Chondrocyte (in vitro differentiated cells): ENCODE data around the gene PRTFDC1. TPM values are rescaled to one million over a fixed set of nuclear protein-coding genes. Genes with fewer than 3 reads are reported as not detected.

Source experiments
- DNase-seq: peaks from one replicate; pipeline ENCODE4 v3.0.0; 2021; ENCODE audit warnings: mixed read lengths, low spot score
- H3K27ac Mint-ChIP-seq: one replicate; pipeline ENCODE4 v1.8.0; 2021; ENCODE audit warnings: mild to moderate bottlenecking, moderate library complexity, mixed read lengths; ENCODE audit not compliant: unreplicated experiment
- H3K27me3 Mint-ChIP-seq: 2 replicates; pipeline ENCODE4 v1.8.0; 2021; ENCODE audit warnings: low read depth, mixed read lengths
- H3K36me3 Mint-ChIP-seq: 2 replicates; pipeline ENCODE4 v1.8.0; 2021; ENCODE audit warnings: low read depth, mixed read lengths
- H3K4me1 Mint-ChIP-seq: 2 replicates; pipeline ENCODE4 v1.8.0; 2021; ENCODE audit warnings: low read depth, mild to moderate bottlenecking, mixed read lengths
- H3K4me3 Mint-ChIP-seq: one replicate; pipeline ENCODE4 v1.8.0; 2021; ENCODE audit warnings: mild to moderate bottlenecking, moderate library complexity, mixed read lengths; ENCODE audit not compliant: unreplicated experiment
- H3K9me3 Mint-ChIP-seq: 2 replicates; pipeline ENCODE4 v1.8.0; 2021; ENCODE audit warnings: low read depth, mixed read lengths
- total RNA-seq: library from RNA; stranded (reverse); gene quantifications from 3 replicates; pipeline ENCODE4 v1.2.1, GENCODE V29; 2021
- TF ChIP-seq, protein P1 (sequence below): fragments of 200-600 bp; sonication (generic); IDR thresholded peaks from 2 replicates; pipeline ENCODE4 v1.5.0; 2021; ENCODE audit warnings: antibody characterized with exemption, mild to moderate bottlenecking, moderate library complexity

The PRTFDC1 gene
- total RNA-seq, 1 donor from 2014 or later = 13.1 TPM

DNA sequence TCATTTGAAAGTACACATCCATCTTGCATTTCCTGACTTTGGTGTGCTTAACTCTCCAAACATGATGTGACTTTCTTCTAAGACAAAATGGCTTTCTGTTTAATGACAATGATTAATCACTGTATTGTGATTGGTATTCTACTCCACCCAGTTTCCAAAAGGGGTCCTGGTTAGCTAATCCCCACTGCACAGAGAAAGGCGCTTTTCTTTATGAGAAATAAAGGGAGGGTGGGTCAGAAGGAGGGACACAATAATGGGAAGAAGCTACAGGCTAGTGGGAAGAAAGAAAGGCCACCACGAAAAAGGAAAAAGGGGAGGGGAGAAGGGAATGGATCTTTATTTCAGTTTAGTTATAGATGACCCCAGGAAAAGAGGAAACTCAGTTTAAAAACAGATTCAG lies 69.2 kb downstream of the PRTFDC1 start:
- DNase-seq = no peak
- Mint-ChIP-seq H3K4me3 (no peak overlapping the region), H3K36me3 (no peaks in the 10 kb centered on the region), H3K27me3 (no peaks in the 10 kb centered on the region), H3K9me3 (no peaks in the 10 kb centered on the region), H3K4me1 (peaks cover 20% of the 10 kb centered on the region), H3K27ac (peak overlapping the region; percentile 57)
- TF ChIP-seq, protein P1, sequence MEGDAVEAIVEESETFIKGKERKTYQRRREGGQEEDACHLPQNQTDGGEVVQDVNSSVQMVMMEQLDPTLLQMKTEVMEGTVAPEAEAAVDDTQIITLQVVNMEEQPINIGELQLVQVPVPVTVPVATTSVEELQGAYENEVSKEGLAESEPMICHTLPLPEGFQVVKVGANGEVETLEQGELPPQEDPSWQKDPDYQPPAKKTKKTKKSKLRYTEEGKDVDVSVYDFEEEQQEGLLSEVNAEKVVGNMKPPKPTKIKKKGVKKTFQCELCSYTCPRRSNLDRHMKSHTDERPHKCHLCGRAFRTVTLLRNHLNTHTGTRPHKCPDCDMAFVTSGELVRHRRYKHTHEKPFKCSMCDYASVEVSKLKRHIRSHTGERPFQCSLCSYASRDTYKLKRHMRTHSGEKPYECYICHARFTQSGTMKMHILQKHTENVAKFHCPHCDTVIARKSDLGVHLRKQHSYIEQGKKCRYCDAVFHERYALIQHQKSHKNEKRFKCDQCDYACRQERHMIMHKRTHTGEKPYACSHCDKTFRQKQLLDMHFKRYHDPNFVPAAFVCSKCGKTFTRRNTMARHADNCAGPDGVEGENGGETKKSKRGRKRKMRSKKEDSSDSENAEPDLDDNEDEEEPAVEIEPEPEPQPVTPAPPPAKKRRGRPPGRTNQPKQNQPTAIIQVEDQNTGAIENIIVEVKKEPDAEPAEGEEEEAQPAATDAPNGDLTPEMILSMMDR = no peak

DNA sequence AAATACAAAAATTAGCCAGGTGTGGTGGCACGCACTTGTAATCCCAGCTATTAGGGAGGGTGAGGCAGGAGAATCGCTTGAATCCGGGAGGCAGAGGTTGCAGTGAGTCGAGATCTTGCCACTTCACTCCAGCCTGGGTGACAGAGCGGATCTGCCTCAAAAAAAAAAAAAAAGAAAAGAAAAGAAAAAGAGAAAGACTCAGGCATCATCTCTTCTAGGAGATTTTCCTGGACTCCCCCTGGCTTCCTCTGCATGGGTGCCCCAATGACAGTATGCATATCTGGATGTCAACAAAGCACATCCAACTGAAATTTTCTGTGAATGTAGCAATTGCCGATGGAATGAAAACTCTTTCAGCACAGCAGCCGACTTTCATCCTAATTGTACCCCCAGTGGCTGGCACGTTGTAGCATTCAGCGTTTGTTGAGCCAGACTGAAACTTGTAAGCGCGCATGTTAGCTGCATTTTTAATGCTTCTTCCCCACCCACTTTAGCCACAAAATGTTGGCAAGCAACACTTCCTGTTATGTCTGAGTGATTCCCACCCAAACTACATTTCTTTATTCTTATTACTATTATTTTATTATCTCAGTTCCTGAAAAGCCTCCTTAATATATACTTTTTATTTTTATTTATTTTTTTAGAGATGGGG lies 70.2 kb downstream of the PRTFDC1 start:
- H3K4me1 Mint-ChIP-seq = peaks cover 20% of the 10 kb centered on the region
- H3K27ac Mint-ChIP-seq = no peak overlapping the region
- no peaks in the 10 kb centered on the region for H3K9me3 Mint-ChIP-seq
- no peak for DNase-seq
- TF ChIP-seq, protein P1 = peak; percentile 42
- no peak overlapping the region for H3K4me3 Mint-ChIP-seq
- H3K36me3 Mint-ChIP-seq = no peaks in the 10 kb centered on the region
- no peaks in the 10 kb centered on the region for H3K27me3 Mint-ChIP-seq

DNA sequence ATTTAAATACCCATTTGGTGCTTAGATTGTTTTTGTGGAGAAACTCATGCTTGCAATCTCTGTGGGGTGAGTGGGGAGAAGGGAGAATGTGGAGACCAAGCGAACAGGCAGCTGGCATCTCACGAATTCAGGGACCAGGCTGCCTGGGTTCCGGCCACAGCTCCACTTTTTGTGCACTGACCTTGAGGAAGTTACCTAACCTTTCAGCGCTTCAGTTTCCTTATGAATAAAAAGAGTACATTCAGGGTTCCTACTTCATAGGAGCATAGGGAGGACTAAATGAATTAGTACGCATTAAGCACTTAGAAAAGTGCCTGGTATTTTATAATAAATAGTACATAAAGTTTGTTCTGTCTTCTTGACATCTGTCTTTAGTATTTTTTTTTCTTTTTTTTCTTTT lies 72.5 kb downstream of the PRTFDC1 start:
- H3K27ac Mint-ChIP-seq = no peak overlapping the region
- no peaks in the 10 kb centered on the region for H3K27me3 Mint-ChIP-seq
- H3K9me3 Mint-ChIP-seq = peaks cover 2% of the 10 kb centered on the region
- DNase-seq = no peak
- TF ChIP-seq, protein P1 = no peak
- H3K4me3 Mint-ChIP-seq = no peak overlapping the region
- peaks cover 2% of the 10 kb centered on the region for H3K36me3 Mint-ChIP-seq
- H3K4me1 Mint-ChIP-seq = peaks cover 20% of the 10 kb centered on the region

DNA sequence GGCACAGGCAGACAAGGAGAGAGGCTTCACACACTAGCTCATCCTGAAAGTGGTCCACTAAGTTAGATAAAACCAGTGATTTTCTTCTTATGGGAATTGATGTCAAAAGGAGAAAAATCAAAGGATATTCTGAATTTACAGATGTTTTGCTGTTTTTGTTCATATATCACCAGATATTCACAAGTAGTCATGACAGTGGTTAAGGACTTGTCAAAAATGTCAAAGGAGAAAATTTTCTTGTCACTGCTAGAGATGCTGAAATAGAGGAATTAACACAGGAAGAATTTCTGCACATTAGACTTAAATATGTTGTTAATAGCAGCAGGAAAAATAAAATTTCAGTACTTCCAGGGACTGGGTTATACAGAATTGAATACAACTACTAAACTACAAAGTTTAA lies 78.3 kb downstream of the PRTFDC1 start:
- TF ChIP-seq, protein P1 = no peak
- peaks cover 2% of the 10 kb centered on the region for H3K9me3 Mint-ChIP-seq
- peaks cover 38% of the 10 kb centered on the region for H3K4me1 Mint-ChIP-seq
- H3K4me3 Mint-ChIP-seq = no peak overlapping the region
- H3K36me3 Mint-ChIP-seq = peaks cover 2% of the 10 kb centered on the region
- no peak for DNase-seq
- no peaks in the 10 kb centered on the region for H3K27me3 Mint-ChIP-seq
- no peak overlapping the region for H3K27ac Mint-ChIP-seq

DNA sequence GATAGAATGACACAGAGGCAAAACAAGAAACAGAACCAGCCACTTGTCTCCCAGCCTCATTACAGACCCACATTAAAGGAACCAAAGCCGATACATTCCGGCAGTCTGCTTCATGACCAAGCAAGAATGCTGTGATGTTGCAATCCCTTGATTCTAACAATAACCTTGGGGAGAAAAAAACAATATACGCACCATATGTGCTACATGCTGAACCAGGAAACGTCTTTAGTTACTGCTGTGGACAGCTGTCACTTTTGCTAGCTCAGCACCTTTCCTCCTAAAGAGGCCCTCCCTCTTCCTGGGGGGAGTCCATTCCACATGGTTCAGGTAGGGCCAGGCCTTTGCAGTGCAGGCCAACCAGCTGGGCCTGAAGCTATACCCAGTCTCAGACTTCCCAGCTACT lies 79.1 kb downstream of the PRTFDC1 start:
- Mint-ChIP-seq H3K4me3 (no peak overlapping the region), H3K4me1 (peaks cover 38% of the 10 kb centered on the region), H3K36me3 (peaks cover 2% of the 10 kb centered on the region), H3K27ac (peak overlapping the region; percentile 80), H3K27me3 (no peaks in the 10 kb centered on the region), H3K9me3 (peaks cover 2% of the 10 kb centered on the region)
- TF ChIP-seq, protein P1 = no peak
- DNase-seq = no peak
